ENCODE results near the gene HEATR3.
"Not testable (repeated sequence)": the region's sequence is repeated elsewhere in the genome, so short reads cannot be mapped to it uniquely, and the experiment has no call there.

Gene HEATR3

DNA sequence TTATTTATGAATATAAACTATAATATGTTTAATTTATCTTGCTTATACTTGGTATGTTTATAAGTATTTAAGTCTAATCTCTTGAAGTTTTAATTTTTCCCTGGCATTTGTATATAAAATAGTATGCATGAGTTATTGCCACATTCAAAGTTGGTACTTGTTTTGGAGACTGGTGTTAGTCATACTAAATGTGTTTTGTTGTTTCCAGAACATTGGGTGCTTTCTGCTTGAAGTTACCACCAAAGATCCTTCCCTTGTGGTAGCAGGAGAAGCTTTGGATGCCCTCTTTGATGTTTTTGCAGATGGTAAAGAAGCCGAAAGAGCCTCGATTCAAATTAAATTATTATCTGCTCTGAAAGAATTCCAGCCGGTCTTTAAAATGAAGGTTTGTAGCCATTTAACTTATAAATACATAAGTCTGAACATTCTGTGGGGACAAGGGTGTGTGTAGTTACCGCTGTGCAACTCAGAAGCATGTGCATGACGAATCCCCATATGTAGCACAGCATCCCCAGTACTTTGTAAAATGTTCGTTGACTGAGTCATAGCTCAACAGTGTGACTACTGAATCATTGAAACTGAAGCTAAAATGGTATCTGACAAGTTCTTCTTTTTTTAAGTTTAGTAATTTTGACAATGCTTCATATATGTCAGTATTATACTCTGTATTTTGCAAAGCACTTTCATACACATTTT lies 36.4 kb downstream of the HEATR3 start:
- DNase-seq = no peak

DNA sequence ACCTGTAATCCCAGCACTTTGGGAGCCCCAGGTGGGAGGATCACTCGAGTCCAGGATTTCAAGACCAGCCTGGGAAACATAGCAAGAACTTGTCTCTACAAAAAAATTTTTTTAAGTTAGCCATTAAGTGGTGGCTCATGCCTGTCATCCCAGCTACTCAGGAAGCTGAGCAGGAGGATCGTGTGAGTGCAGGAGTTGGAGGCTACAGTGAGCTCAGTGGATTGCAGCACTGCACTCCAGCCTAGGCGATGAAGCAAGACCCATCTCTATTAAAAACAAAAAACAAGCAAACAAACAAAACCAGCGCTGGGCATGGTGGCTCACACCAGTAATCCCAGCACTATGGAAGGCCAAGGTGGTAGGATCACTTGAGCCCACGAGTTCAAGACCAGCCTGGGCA lies 38.0 kb downstream of the HEATR3 start:
- no peak for DNase-seq

DNA sequence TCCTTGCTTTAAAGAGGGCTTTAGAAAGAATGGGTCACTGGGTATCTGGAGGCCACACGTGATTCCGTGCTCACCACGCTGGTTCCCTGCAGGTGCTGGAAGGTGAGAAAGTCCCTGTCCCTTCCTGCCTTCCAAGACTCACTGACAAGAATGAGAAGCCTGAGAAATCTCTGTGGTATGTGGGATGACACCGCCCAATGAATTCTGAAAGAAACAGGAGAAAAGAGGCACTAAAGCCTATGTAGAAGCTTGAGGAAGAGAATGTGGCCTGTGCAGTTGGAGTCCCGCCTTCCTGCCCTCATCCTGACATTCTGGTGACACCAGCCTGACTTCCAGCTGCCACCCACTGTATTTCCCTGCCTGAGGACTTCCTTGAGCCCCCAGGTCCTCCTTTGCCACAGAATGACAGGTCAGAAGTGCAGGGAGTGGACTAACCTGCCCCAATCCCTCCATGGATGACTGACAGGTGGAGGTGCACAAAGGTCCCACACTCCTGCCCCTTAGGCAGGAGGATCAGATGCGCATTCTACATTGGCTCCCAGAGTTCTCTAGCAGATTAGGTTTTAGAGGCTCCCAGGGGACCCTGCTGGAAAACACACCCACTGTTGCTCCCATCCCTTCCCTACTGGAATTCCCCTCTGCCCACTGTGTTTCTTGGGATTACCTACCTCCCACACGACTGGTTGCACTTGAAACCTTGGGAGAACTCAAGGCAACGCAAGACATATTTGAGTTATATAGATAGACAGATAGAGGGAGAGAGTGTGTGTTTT lies 48.8 kb downstream of the HEATR3 start:
- DNase-seq = no peak

- DNase-seq = no peak
These were observed 54.9 kb downstream of the HEATR3 start for GRCh38 chr16:50120711-50121110.

DNA sequence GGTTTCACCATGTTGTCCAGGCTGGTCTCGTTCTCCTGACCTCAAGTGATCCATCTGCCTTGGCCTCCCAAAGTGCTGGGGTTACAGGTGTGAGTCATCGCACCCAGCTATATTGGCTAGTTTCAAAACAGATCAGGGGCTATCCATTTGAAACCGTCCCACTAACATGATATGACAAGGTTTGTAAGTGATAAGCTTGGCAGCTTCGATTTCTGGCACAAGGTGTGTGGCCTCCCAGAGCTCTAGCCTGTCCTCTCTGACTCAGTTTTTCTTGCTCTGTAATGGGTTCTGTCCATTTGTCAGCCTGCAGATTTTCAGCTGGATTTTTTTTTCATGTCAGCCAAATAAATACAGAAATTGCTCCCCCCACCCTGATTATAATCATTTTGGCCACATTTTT lies 55.5 kb downstream of the HEATR3 start:
- DNase-seq = no peak

DNA sequence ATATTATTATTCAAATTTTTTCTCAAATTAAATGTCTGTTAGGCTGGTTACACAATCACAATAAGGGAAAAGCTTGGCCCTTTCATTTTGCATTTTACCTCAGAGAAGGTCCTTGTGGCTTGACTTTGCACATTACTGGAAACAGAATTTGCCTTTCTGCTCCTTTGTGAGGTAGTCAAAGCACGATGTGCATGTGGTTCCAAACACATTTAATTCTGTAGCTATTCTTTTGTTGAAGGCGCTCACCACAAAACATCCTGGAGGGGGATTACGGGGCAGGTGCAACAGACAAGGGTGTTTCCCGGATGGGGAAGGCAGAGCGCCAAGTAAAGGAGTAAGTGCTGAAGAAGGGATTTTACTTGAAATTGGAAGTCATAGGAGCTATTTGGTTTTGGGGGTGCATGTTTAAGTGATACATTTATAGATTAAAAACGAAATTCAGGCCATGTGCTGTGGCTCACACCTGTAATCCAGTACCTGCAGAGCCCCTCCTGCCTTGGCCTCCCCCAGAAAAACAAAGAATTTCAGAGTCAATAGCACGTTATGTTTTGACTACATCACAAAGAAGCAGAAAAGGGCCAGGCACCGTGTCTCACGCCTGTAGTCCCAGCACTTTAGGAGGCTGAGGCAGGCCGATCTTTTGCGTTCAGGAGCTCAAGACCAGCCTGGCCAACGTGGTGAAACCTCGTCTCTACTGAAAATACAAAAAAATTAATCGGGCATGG lies 56.1 kb downstream of the HEATR3 start:
- peak; percentile 4 for DNase-seq

DNA sequence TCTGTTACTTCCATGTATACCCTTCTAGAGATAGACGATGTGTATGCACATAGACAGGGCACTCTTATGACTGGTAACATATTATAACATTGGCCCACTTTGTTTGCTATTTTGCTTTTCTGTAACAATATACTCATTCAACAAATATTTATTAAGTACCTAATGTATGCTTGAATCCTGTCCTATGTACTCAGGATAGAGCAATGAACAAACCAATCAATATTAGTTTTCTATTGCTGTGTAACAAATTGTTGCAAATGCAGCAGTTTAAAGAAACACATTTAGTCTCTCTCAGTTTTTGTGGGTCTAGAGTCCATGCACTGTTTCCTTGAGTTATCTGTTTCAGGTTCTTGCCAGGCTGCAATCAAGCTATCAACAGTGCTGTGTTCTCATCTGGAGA lies 57.6 kb downstream of the HEATR3 start:
- no peak for DNase-seq

GRCh38 chr16:50124769-50125168 lies 59.0 kb downstream of the HEATR3 start:
- no peak for DNase-seq

- no peak for DNase-seq
These were observed 60.4 kb downstream of the HEATR3 start for GRCh38 chr16:50126183-50126582.

DNA sequence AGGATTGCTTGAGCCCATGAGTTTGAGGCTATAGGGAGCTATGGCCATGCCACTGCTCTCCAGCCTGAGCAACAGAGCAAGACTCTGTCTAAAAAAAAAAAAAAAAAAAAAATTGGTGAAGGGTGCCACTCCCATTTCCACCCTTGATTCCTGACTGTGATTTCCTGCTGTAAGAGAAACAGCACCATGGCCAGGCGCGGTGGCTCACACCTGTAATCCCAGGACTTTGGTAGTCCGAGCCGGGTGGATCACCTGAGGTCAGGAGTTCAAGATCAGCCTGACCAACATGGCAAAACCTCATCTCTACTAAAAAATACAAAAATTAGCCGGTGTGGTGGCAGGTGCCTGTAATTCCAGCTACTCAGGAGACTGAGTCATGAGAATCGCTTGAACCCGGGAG lies 66.8 kb downstream of the HEATR3 start:
- not testable (repeated sequence) for DNase-seq

DNA sequence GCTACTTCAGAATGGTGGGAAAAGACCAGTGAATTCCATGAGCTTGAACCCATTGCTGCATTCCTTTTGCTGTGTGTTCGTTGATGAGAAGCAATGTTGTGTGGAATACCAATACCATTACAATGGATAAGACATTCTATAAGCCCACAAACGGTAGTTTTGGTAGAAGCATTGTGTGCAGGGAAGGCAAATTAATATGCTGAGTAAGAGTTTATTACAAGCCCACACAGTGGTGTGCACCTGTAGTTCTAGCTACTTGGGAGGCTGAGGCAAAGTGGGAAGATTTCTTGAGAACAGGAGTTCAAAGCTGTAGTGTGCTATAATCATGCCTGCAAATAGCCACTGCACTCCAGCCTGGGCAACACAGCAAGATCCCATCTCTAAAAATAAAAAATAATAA lies 67.4 kb downstream of the HEATR3 start:
- DNase-seq = no peak

DNA sequence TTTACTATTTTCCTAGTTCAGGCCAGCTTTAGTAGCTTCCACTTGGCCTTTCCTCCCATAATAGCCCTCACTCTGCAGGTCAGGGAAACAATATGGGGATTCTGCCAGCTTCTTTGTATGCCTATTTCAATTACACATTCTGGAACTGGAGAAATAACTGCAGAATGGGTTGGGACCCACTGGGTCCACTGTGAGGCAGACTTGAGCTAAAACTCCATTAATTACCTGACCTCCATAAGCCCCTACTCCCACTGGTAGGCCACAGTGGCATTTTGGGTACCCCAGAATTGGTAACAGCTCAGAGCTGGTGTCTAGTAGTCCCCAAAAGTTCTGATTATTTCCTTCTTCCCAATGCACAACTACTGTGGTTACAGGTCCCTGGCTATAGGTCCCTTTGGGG lies 70.6 kb downstream of the HEATR3 start:
- no peak for DNase-seq

GRCh38 chr16:50137268-50137667 lies 71.5 kb downstream of the HEATR3 start:
- DNase-seq = no peak

- no peak for DNase-seq
These were observed 73.8 kb downstream of the HEATR3 start for GRCh38 chr16:50139580-50139979.

GRCh38 chr16:50144211-50144610 lies 78.4 kb downstream of the HEATR3 start:
- DNase-seq = no peak

DNA sequence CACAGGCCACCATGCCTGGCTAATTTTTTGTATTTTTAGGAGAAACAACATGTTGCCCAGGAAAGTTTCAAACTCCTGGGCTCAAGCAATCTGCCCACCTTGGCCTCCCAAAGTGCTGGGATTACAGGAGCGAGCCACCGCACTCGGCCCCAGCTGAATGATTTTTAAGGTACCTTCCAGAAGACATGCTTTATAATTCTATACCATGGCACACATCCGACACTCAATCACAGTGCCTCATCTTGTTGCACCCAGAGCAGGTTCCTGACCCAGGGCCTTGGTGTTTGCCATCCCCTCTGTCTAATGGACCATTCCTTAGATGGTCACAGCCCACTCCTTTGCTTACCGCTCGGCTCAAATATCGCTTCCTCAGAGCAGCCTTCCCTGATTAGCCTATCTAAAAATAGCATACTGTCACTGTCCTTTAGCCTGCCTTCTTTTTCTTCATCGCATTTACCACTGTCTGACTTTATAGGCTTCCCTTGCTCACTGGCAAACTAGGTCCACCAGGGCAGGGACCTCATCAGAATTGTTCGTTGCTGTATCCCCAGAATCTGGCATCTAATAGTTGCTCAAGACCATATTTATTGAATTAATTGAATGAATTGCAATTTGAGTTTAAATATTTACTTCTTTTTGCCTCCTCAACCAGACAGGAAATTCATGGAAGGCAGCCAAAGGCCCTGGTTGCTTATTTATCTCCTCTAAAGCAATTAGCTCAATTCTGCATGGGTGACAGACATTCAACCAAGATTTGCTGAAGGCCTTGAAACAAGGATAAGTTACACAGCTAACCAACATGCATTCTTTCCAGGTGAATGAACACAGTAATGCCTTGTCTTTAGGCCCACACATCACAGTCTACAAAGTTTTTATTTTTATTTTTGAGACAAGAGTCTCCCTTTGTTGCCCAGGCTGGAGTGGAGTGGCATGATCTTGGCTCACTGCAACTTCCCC lies 81.0 kb downstream of the HEATR3 start:
- DNase-seq = no peak

DNA sequence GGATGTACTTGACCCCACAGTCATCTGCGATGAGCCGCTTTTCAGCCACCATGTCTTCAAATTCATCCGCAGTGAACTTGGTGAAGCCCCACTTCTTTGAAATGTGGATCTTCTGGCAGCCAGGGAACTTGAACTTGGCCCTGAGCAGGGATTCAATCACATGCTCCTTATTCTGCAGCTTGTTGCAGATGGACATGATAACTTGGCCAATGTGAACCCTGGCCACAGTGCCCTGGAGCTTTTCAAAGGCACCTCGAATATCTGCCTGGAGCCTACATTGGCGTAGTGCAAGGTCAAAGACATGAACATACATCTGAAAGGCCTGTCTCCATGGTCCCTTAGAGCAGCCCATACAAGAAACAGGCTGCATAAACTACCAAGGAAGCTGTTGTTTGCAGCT lies 85.6 kb downstream of the HEATR3 start:
- no peak for DNase-seq

- no peak for DNase-seq
These were observed 86.0 kb downstream of the HEATR3 start for GRCh38 chr16:50151756-50152155.

DNA sequence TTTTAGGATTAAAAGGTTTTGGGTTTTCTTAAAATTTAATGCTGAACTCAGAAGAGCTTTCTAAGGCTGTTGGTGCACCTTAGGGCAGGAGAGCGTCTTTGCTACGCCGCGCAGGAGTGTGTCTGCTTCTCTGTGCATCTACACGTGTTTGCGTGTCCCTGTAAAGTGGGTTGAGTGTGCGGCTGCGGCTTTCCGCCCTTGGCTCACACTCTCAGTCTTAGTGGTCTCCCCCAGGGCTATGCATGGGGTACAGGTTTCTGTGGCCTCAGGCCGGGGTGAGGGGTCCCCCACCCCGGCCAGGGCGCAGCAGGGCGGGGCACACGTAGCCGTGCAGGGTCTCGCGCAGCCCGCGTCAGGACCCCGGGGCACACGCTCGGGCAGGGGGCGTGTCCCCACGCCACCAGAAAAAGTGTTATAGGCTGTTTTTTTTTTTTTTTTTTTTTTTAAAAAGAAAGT lies 86.6 kb downstream of the HEATR3 start:
- DNase-seq = no peak

DNA sequence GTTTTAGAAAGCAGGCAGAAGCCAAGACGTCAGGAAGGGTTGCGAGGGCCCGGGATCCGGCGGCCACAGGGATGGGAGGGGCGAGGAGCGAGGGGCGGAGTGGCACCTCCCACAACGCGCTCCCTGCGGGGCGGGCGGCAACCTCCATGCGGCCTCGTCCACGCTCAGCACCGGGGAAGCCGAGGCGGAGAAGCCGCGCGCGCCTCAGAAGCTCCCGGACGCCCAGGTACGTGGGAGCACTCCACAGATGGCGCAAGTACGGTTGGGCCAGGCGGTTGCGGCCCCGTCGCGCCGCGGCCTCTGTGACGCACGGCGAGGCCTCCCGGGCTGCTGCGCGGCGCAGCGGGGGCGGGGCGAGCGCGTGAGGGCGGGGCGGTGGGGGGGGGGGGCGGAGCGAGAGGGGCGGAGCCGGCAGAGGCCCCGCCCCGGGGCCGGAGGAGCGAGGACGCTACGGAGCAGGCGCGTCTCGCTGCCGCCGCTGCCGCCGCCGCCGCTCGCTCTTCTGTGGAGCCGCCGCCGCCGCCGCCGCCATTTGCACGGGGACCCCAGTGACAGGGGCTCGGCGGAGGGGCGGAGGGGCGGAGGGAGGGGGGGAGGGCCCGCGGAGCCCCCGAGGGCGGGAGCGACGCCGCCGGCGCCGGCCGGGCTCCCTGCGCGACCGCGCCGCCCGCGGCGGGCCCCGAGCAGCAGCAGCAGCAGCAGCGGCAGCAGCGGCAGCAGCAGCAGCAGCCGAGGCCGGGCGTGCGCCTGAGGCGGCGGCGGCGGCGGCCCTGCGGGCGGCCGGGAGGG lies 87.2 kb downstream of the HEATR3 start, which contains the start of gene TENT4B:
TSS of gene TENT4B (plus strand) at position 500 of the 789 bp plus-strand sequence. CDS start 316 bp downstream, outside the sequence.
- peak; percentile 81 for DNase-seq

DNA sequence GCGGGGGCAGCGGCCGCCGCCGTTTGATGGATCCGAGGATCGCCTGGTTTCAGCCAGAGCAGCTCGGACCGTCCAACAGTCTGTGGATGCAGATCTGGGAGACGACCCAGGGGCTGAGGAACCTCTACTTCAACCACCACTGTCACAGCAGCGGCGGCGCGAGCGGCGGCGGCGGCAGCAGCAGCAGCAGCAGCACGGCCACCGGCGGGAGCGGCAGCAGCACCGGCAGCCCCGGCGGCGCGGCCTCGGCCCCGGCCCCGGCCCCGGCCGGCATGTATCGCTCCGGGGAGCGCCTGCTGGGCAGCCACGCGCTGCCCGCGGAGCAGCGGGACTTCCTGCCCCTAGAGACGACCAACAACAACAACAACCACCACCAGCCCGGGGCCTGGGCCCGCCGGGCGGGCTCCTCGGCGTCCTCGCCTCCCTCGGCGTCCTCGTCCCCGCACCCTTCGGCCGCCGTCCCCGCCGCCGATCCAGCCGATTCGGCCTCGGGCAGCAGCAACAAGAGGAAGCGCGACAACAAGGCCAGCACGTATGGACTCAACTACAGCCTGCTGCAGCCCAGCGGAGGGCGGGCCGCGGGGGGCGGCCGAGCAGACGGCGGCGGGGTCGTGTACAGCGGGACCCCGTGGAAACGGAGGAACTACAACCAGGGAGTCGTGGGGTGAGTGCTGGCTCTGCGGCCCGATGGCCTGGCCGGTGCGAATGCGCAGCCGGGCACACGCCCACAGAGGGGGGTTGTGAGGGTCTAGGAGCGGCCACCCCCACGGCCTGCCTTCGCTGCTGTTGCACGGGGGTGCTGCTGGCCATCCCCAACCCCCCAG lies 88.0 kb downstream of the HEATR3 start:
- DNase-seq = no peak
